Measurements from ENCODE around the gene MAPK4.
"Not testable (repeated sequence)": the region's sequence is repeated elsewhere in the genome, so short reads cannot be mapped to it uniquely, and the experiment has no call there.

Gene MAPK4

DNA sequence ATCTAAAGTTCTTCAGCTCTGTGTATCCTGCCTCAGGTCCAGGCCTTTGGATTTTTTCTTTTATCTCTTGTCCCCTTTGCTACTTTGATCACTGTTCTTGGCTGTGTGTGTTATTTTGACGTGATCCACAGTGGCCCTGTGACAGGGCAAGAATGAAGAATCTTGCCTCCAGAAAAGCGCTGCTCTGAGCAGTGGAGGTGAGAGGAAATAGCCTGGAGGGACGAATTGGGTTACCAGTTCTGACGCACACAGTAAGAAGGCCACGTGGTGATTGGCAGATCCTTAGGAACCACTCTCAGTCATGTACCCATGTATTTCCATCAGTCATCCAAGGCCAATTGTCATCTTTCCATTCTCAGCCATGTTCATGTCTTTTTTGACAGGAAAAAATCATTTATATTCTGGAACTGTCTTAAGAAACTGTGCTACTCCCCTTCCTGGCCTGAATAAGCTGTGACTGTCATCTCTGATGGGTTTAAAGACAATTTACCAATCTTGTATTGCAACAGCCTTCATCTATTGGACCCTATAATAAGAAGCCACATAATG lies 47.6 kb downstream of the MAPK4 start:
- Histone ChIP-seq H3K4me1 (no peaks in the 10 kb centered on the region), H3K27ac (no peak overlapping the region), H3K9ac (no peak overlapping the region), H3K9me3 (peaks cover 15% of the 10 kb centered on the region), H4K20me1 (no peaks in the 10 kb centered on the region), H3K27me3 (no peaks in the 10 kb centered on the region), H3K4me2 (no peak overlapping the region), H3K36me3 (no peaks in the 10 kb centered on the region), H3K4me3 (no peak overlapping the region)
- TF ChIP-seq Cebpa-rat (IDR thresholded peaks at IDR 0.05), result no peak

DNA sequence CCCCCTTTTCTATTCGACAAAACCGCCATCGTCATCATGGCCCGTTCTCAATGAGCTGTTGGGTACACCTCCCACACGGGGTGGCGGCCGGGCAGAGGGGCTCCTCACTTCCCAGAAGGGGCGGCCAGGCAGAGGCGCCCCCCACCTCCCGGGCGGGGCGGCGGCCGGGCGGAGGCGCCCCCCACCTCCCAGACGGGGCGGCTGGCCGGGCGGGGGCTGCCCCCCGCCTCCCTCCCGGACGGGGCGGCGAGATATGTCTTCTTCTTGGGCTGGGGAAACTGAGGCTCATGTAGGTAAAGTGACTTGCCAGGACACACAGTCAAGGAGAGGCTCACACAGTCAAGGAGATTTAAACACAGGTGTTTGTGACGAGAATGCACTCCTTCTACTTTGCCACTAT lies 49.3 kb downstream of the MAPK4 start:
- H3K27ac ChIP-seq, H3K4me3 ChIP-seq, H3K4me1 ChIP-seq, H3K36me3 ChIP-seq, H4K20me1 ChIP-seq, H3K9ac ChIP-seq, H3K4me2 ChIP-seq, H3K27me3 ChIP-seq: not testable (repeated sequence)
- H3K9me3 ChIP-seq, result peaks cover 28% of the 10 kb centered on the region

DNA sequence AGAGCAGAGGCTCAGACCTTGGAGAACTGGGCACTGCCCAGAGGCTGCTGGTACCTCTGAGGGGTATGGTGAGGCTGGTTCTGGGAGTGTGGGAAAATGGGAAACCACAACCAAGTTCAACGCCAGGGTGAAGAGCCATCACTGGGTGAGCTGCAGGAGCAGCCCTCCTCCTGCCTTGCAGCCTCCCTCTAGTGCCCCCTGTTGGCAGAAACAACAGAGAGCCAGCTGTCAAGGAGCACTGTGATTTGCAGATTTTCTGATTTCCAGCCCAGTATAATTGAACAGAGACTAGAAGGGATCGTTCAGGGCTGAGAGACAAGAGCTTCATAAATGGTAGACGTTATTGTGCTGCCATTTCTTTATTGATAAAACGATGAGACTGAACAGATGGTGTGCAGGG lies 50.5 kb downstream of the MAPK4 start:
- Histone ChIP-seq H4K20me1 (no peaks in the 10 kb centered on the region), H3K9me3 (peaks cover 28% of the 10 kb centered on the region), H3K9ac (no peak overlapping the region), H3K36me3 (no peaks in the 10 kb centered on the region), H3K4me1 (no peaks in the 10 kb centered on the region), H3K27ac (no peak overlapping the region), H3K4me3 (no peak overlapping the region), H3K4me2 (no peak overlapping the region), H3K27me3 (no peaks in the 10 kb centered on the region)
- no peak for TF ChIP-seq Cebpa-rat (IDR thresholded peaks at IDR 0.05)

DNA sequence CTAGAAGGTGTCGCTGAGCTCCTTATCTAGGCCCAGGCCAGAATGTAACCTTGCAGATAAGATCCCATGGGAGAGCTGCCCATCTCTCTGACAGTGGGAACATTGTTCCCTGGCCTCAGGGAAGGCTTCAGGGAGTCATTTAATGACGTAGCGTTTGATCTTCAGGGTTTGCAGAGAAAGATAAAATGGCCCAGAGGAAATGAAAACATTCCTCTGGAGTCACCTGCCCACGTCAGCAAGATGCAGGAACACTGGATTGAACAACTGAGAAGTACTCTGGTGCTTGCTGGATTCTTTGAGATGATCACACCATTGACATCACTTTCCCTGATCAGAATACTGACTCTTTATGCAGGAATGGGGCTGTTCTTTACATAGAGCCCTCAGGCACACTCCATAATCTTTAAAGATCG lies 51.6 kb downstream of the MAPK4 start:
- Histone ChIP-seq H3K4me2 (no peak overlapping the region), H4K20me1 (no peaks in the 10 kb centered on the region), H3K36me3 (no peaks in the 10 kb centered on the region), H3K4me3 (no peak overlapping the region), H3K9ac (no peak overlapping the region), H3K27me3 (no peaks in the 10 kb centered on the region), H3K9me3 (peaks cover 28% of the 10 kb centered on the region), H3K4me1 (no peaks in the 10 kb centered on the region), H3K27ac (no peak overlapping the region)
- TF ChIP-seq Cebpa-rat (IDR thresholded peaks at IDR 0.05), result no peak

DNA sequence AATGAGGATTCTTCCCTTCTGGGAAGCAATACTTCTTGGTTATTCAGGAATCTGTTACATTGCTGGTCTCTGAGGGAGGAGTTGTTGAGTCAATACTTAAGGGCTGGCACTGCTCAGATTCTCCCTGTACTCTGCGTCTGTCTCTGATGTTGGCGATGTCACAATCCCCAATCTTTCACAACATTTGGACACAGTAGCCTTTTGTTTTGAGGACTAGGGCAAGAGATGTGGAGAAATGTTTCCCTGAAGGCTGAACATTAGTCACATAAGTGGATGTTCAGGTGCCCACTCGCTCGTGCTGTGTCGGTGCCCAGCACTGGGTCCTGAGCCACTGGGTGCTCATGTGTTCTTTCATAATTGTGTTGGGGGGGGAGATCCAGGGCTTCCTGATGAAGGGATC lies 55.0 kb downstream of the MAPK4 start:
- H3K4me2 ChIP-seq, result no peak overlapping the region
- no peaks in the 10 kb centered on the region for H3K4me1 ChIP-seq
- H3K36me3 ChIP-seq, result no peaks in the 10 kb centered on the region
- H3K9me3 ChIP-seq, result peaks cover 19% of the 10 kb centered on the region
- H3K4me3 ChIP-seq, result no peak overlapping the region
- no peaks in the 10 kb centered on the region for H4K20me1 ChIP-seq
- H3K9ac ChIP-seq, result no peak overlapping the region
- H3K27ac ChIP-seq, result no peak overlapping the region
- TF ChIP-seq Cebpa-rat (IDR thresholded peaks at IDR 0.05), result no peak
- H3K27me3 ChIP-seq, result no peaks in the 10 kb centered on the region

DNA sequence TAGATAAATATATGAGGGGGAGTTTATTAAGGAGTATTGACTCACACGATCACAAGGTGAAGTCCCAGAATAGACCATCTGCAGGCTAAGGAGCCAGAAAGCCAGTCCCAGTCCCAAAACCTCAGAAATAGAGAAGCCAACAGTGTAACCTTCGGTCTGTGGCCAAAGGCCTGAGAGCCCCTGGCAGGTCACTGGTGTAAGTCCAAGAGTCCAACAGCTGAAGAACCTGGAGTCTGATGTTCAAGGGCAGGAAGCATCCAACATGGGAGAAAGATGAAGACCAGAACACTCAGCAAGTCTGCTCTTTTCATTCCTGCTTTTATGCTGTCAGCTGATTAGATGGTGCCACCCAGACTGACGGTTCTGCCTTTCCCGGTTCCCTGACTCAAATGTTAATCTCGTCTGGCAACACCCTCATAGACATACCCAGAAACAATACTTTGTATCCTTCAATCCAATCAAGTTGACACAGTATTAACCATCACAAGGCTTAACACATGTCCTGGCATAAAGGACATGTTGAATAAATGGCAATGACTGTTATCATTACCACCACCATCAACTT lies 56.7 kb downstream of the MAPK4 start:
- Histone ChIP-seq H3K4me3 (no peak overlapping the region), H3K4me2 (no peak overlapping the region), H3K9ac (no peak overlapping the region), H3K36me3 (no peaks in the 10 kb centered on the region), H3K9me3 (peaks cover 12% of the 10 kb centered on the region), H3K4me1 (no peaks in the 10 kb centered on the region), H4K20me1 (no peaks in the 10 kb centered on the region), H3K27me3 (no peaks in the 10 kb centered on the region), H3K27ac (no peak overlapping the region)
- no peak for TF ChIP-seq Cebpa-rat (IDR thresholded peaks at IDR 0.05)

DNA sequence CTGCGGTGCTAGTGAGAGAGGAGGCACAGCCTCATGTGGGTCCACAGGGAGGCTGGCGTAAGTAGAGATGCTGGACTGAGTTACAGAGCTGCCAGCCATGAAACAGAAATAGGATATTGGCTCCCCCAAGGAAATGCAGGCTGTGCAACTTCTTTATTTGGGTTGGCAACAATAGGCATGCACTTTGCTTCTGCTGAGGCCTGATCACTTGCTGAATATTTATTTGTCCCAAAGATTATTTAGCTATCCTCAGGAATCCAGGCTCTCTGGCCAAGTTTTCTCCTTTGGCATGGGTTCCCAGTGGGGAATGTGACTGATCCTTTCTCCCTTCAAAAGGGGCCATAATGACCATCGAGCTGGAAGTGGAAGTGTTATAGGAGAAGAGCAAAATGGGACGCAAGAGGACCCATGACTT lies 60.0 kb downstream of the MAPK4 start:
- Histone ChIP-seq H3K27me3 (no peaks in the 10 kb centered on the region), H4K20me1 (no peaks in the 10 kb centered on the region), H3K9ac (no peak overlapping the region), H3K4me3 (no peak overlapping the region), H3K4me2 (no peak overlapping the region), H3K9me3 (no peaks in the 10 kb centered on the region), H3K4me1 (no peaks in the 10 kb centered on the region), H3K36me3 (no peaks in the 10 kb centered on the region), H3K27ac (no peak overlapping the region)
- TF ChIP-seq Cebpa-rat (IDR thresholded peaks at IDR 0.05), result no peak

DNA sequence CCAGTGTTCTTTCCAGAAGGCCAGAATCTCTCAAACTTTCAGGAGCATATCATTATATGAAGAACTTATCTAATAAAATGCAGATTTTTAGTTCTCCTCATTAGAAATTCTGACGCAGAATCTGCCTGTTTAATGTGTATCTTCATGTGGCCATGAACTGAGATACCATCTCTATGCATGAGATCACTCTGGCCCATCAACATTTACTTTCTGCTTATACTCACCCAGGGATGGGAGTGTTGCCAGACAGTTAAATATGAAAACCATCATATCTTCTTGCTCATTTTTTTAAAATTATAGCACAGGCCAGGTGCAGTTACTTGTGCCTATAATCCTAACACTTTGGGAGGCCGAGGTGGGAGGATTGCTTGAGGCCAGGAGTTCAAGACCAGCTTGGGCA lies 60.4 kb downstream of the MAPK4 start:
- H4K20me1 ChIP-seq, result no peaks in the 10 kb centered on the region
- H3K27me3 ChIP-seq, result no peaks in the 10 kb centered on the region
- no peak overlapping the region for H3K27ac ChIP-seq
- TF ChIP-seq Cebpa-rat (IDR thresholded peaks at IDR 0.05), result no peak
- H3K4me3 ChIP-seq, result no peak overlapping the region
- no peaks in the 10 kb centered on the region for H3K4me1 ChIP-seq
- H3K9me3 ChIP-seq, result no peaks in the 10 kb centered on the region
- no peak overlapping the region for H3K4me2 ChIP-seq
- H3K36me3 ChIP-seq, result no peaks in the 10 kb centered on the region
- H3K9ac ChIP-seq, result no peak overlapping the region

DNA sequence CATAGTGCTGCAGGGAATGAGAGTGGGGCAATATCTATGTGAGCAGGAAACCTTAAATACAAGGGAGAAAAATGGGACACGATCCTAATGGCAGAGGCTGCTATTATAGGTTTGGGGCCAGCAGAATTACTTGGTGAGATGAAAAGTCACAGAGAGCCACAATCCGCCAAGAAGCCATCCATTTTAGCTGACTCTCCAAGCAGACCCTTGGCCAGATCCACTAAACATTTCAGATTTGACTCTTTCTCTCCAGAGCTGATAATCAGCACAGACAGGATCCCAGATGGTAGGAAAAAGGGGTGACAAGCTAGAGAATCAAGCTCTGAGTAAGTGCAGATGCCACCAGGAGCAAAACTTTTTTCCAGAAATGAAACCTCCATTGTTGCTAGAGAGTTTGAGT lies 61.5 kb downstream of the MAPK4 start:
- H3K9me3 ChIP-seq, result no peaks in the 10 kb centered on the region
- H3K4me2 ChIP-seq, result no peak overlapping the region
- H3K27ac ChIP-seq, result no peak overlapping the region
- H3K9ac ChIP-seq, result no peak overlapping the region
- H3K27me3 ChIP-seq, result no peaks in the 10 kb centered on the region
- no peaks in the 10 kb centered on the region for H4K20me1 ChIP-seq
- no peak overlapping the region for H3K4me3 ChIP-seq
- H3K4me1 ChIP-seq, result no peaks in the 10 kb centered on the region
- TF ChIP-seq Cebpa-rat (IDR thresholded peaks at IDR 0.05), result no peak
- no peaks in the 10 kb centered on the region for H3K36me3 ChIP-seq

DNA sequence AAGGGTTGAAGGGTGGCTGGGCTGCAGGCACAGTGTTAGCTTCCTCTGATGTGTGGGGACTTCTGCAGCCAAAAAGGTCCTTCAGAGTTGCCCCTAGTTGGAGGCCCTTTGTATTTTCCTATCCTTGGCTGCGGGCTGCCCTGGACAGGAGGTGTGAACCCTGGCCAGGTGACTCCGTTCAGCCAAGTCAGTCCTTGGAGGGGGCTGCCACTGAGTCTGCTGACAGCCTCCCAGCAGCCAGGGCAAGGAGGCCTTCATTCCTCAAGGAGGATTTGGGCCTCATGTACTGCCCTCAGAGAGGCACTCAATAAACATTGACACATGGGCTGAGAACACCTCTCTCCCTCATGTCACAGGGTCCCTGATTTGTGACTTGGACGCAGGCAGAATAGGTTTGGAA lies 62.4 kb downstream of the MAPK4 start:
- Histone ChIP-seq H3K9me3 (no peaks in the 10 kb centered on the region), H3K9ac (no peak overlapping the region), H3K4me2 (no peak overlapping the region), H3K36me3 (no peaks in the 10 kb centered on the region), H4K20me1 (no peaks in the 10 kb centered on the region), H3K27me3 (no peaks in the 10 kb centered on the region), H3K27ac (no peak overlapping the region), H3K4me3 (no peak overlapping the region), H3K4me1 (no peaks in the 10 kb centered on the region)
- TF ChIP-seq Cebpa-rat (IDR thresholded peaks at IDR 0.05), result no peak

DNA sequence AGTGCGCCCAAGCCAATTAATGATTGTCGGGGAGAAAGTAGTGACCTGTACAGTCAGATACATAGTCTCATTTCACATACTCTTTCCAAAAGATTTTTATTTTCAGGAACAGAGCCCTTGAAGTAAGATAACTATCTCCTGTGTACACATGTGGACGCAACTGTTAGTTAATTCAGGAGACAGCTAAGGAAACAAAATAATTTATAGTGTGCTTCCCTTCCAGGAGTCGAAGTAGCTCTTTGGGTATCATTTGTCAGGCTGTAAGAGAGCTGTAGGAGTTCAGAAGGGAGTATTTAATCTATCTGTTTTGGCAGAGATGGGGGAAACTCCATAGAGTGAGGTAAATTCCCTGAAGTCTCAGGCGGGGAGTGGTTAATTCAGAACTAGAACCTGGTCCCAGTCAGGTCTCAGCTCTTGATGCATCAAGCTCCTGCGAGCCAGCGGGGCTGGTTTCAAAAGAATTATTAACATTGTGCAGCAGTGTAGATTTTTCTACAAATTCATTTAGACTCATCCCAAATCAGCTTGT lies 63.0 kb downstream of the MAPK4 start:
- no peak overlapping the region for H3K27ac ChIP-seq
- no peak overlapping the region for H3K4me3 ChIP-seq
- no peaks in the 10 kb centered on the region for H3K9me3 ChIP-seq
- H3K4me2 ChIP-seq, result no peak overlapping the region
- no peak overlapping the region for H3K9ac ChIP-seq
- H3K4me1 ChIP-seq, result peaks cover 5% of the 10 kb centered on the region; the same call in 1 of the 2 replicates
- H3K36me3 ChIP-seq, result no peaks in the 10 kb centered on the region
- no peaks in the 10 kb centered on the region for H4K20me1 ChIP-seq
- TF ChIP-seq Cebpa-rat (IDR thresholded peaks at IDR 0.05), result no peak
- no peaks in the 10 kb centered on the region for H3K27me3 ChIP-seq

Measured in BLaER1 (cell line).